HG03039 (cell line): ENCODE measurements around the gene ARIH2.
"Not testable (repeated sequence)": the region's sequence is repeated elsewhere in the genome, so short reads cannot be mapped to it uniquely, and the experiment has no call there.

Experiments
- ATAC-seq: cut with Tn5 transposase; IDR thresholded peaks from one replicate; pipeline ENCODE4 v1.9.1; 2021; ENCODE audit warnings: mild to moderate bottlenecking, moderate library complexity; ENCODE audit not compliant: unreplicated experiment

Gene ARIH2

GRCh38 chr3:48918388-48919214 lies at the start of gene ARIH2:
TSS of gene ARIH2 (plus strand) at chr3:48918842. CDS start at chr3:48927559, 8,717 bp downstream.
- peak; percentile 71 for ATAC-seq

DNA sequence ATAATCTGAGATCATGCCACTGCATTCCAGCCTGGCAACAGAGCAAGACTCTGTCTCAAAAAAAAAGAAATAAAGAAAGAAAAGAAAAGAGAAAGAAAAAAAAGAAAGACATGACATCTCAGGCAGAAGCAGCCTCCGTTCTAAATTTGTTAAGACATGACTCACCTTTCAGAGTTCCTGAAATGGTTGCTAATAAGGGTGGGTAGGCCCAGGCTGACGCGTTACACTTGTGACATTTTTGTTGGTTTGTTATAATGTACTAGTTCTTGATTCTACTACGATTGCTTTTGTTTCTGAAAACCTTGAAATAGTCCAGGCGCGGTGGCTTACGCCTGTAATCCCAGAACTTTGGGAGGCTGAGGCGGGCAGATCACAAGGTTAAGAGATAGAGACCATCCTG lies 41.0 kb upstream of the ARIH2 start:
- no peak for ATAC-seq

- ATAC-seq, result no peak
These were observed 39.2 kb upstream of the ARIH2 start for GRCh38 chr3:48879307-48879993.

GRCh38 chr3:48879994-48880377 lies 38.7 kb upstream of the ARIH2 start:
- no peak for ATAC-seq

DNA sequence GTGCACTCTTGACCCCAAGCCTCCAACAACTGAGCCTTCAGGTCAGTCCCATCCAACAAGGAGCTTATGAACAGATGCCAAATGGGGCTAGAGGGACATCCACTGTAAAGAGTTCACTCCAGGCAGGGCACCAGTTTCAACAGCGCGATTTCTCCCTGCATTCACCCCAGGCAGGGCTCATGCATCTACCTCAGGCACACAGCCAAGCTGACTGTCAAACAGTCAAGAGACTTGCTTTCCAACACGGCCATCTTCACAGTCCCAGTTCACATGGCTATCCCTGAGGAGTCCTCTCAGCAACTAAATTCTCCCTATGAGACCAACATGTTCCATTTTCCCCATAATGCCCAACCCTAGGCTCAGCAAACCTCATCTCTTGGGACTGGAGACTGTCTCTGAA lies 37.6 kb upstream of the ARIH2 start:
- ATAC-seq, result no peak

DNA sequence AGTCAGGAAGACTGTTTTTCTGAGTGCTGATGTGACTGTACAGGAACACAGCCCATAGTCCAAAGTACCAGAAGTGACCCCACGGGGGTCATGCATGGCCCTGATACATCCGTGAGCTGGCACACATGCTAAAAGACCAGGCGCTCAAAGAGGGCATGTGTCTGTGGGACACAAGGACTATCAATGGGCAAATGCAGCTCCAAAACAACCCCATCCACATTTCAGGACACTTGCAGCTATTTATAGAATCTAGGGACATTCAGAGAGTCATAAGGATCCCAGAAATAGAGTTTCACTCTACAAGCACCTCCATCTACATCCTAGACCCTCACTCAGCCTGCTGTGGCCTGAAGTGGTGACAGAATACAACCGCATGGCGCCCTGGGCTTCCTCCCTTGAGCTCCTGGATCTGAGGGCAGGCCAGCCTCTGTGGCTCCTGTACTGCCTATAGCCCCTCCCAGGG lies 37.0 kb upstream of the ARIH2 start:
- ATAC-seq, result no peak

- no peak for ATAC-seq
These were observed 32.9 kb upstream of the ARIH2 start for GRCh38 chr3:48885753-48886152.

DNA sequence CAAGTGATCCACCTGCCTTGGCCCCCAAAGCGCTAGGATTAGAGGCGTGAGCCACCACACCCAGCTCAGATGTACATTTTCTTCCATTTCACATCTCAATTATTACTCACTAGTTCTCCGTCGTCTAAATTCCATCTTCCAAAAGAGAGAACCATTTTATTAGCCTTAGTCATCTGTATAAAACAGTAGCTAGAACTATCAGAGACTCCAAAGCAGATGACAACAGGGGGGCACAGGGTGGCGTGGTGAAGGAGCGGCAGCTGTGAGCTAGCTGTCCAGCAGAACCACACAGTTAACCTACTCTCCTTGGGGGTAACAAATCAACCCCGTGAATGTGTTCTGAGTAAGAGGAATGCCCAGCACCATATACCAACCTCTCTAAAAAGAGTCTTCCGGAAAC lies 27.0 kb upstream of the ARIH2 start:
- ATAC-seq, result no peak

DNA sequence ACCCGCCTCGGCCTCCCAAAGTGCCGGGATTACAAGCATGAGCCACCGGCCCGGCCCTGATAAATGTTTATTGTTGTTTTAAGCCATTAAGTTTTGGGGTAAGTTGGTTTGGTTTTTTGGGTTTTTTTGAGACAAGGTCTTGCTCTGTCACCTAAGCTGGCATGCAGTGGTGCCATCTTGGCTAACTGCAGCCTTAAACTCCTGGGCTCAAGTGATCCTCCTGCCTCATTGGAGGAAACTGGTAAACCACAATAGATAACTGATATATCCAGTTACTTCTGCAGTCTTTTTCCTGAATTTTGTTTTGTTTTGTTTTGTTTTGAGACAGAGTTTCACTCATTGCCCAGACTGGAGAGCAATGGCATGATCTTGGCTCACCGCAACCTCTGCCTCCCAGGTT lies 24.1 kb upstream of the ARIH2 start:
- ATAC-seq, result no peak

- no peak for ATAC-seq
These were observed 21.7 kb upstream of the ARIH2 start for GRCh38 chr3:48896936-48897335.

GRCh38 chr3:48897460-48898376 lies 20.9 kb upstream of the ARIH2 start:
- no peak for ATAC-seq

- ATAC-seq, result peak; percentile 93
These were observed 20.0 kb upstream of the ARIH2 start, which contains the start of gene SLC25A20 for GRCh38 chr3:48898383-48899234. TSS of gene SLC25A20 (minus strand) at chr3:48898882. CDS start at chr3:48898794, 88 bp downstream.

DNA sequence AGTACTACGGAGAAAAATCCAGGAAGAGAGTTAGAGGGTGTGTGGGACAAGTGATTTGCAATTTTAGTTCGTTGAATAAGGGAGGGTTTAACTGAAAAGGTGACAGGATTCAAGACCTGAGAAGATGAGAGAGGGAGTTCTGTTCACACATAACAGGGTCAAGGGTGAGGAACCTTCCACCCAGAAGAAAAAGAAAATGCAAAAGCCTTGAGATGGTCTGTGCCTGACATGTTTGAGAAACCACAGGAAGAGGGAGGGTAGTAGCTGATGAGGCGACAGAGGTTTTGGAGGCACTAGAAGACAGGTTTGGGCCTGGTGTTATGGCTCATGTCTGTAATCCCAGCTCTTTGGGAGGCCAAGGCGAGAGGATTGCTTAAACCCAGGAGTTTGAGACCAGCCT lies 19.4 kb upstream of the ARIH2 start:
- no peak for ATAC-seq

GRCh38 chr3:48907026-48907425 lies 11.6 kb upstream of the ARIH2 start:
- ATAC-seq, result not testable (repeated sequence)

DNA sequence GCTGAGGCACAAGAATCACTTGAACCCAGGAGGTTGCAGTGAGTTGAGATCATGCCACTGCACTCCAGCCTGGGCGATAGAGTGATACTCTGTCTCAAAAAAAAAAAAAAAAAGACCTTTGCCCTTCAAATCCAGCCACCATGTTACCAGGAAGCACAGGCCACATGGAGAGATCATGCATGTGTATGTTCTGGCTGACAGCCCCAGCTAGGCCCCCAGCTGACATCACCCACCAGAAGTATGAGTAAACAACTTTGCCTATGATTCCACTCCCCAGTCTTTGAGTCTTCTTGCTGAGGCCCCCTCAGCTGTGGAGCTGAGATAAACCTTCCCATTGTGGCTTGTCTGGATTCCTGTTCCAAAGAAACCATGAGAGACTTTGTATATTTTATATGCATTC lies 3.3 kb upstream of the ARIH2 start:
- no peak for ATAC-seq

DNA sequence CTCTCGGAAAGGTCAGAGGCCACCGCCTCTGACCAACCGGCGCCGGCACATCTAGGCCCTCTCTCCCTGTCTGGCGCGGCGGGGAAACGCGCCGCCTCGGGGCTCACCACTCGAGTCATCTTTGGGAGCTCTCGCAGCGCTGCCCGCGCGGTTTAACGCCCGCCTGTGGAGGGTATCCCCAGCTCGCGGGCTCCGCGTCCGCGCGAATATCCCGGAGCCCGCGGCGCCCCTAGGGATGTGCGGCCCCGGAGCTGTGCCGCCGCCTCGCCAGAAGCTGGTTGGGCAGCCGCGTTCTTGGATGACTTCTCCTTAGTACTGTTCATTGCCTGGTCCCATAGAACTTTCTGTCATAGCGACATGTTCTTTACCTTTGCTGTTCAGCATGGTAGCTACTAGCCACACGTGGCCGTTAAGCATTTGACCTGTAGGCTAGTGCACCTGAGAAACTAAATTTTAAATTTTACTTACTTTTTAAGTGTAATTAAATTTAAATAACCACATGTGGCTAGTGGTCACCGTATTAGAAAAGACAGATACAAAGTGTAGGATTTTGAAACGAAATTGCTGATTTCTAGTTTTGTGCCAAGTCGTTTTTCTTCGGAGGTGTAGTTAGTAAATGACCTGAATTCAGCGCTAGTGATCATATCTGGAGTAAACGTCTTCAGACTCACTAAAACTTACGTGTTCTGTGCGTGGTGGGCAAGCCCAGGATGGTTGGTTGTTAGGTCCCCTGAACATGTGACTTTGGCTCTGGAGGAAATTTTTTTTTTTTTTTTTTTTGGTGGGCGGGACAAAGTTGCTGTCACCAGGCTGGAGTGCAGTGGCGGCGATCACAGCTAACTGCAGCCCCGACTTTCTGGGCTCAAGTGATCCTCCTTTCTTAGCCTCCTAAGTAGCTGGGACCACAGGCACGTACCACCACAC lies 835 bp downstream of the ARIH2 start:
- ATAC-seq, result peak; percentile 8

- ATAC-seq, result no peak
These were observed 8.1 kb downstream of the ARIH2 start for GRCh38 chr3:48926425-48927392.

- ATAC-seq, result no peak
These were observed 9.3 kb downstream of the ARIH2 start for GRCh38 chr3:48927928-48928327.
